GM18526 (cell line): ENCODE measurements around the gene EFCAB5.

Experiments
- POLR2A ChIP-seq: IDR thresholded peaks from 3 replicates; pipeline ENCODE4 v1.6.1; 2011; ENCODE audit not compliant: insufficient read length; ENCODE audit errors: extremely low read depth

EFCAB5 gene

GRCh38 chr17:29977836-29978235 is 36.4 kb downstream of the EFCAB5 start:
- TF ChIP-seq POLR2A: no peak

GRCh38 chr17:29980261-29980660 is 38.8 kb downstream of the EFCAB5 start:
- no peak for TF ChIP-seq POLR2A

GRCh38 chr17:29982991-29983653 is 41.7 kb downstream of the EFCAB5 start:
- no peak for TF ChIP-seq POLR2A

- no peak for TF ChIP-seq POLR2A
Observed at GRCh38 chr17:29996458-29996857, 55.0 kb downstream of the EFCAB5 start.

GRCh38 chr17:30000001-30000754 is 58.7 kb downstream of the EFCAB5 start:
- TF ChIP-seq POLR2A: no peak

- TF ChIP-seq POLR2A: no peak
Observed at GRCh38 chr17:30000755-30001257, 59.4 kb downstream of the EFCAB5 start.

GRCh38 chr17:30002088-30002487 is 60.7 kb downstream of the EFCAB5 start:
- TF ChIP-seq POLR2A: no peak

GRCh38 chr17:30005709-30006320 is 64.4 kb downstream of the EFCAB5 start:
- TF ChIP-seq POLR2A: no peak

- TF ChIP-seq POLR2A: no peak
Observed at GRCh38 chr17:30021708-30022317, 80.4 kb downstream of the EFCAB5 start.

- TF ChIP-seq POLR2A: no peak
Observed at GRCh38 chr17:30027676-30028075, 86.2 kb downstream of the EFCAB5 start.

- no peak for TF ChIP-seq POLR2A
Observed at GRCh38 chr17:30031214-30031869, 89.9 kb downstream of the EFCAB5 start.

GRCh38 chr17:30035369-30035768 is 93.9 kb downstream of the EFCAB5 start:
- TF ChIP-seq POLR2A: no peak

- TF ChIP-seq POLR2A: no peak
Observed at GRCh38 chr17:30041551-30041950, 100.1 kb downstream of the EFCAB5 start.

GRCh38 chr17:30062372-30062771 is 120.9 kb downstream of the EFCAB5 start:
- TF ChIP-seq POLR2A: no peak

- TF ChIP-seq POLR2A: no peak
Observed at GRCh38 chr17:30064738-30065137, 123.3 kb downstream of the EFCAB5 start.
